NT2/D1 (cell line): ENCODE results near the gene SLC2A13.
"Not testable (repeated sequence)": the region's sequence is repeated elsewhere in the genome, so short reads cannot be mapped to it uniquely, and the experiment has no call there.

Source experiments
- DNase-seq: peaks from one replicate; pipeline ENCODE4 v3.0.0-alpha.2; 2011; ENCODE audit warnings: low read depth, low spot score
- H3K27me3 ChIP-seq: 2 replicates; pipeline ENCODE4 v1.6.0; 2011; ENCODE audit warnings: mild to moderate bottlenecking; ENCODE audit not compliant: insufficient read length, insufficient read depth
- H3K36me3 ChIP-seq: 2 replicates; pipeline ENCODE4 v1.6.1; 2011; ENCODE audit warnings: mild to moderate bottlenecking, low read length, mixed read lengths; ENCODE audit not compliant: insufficient read depth, insufficient read length
- H3K4me1 ChIP-seq: 2 replicates; pipeline ENCODE4 v1.5.1; 2011; ENCODE audit not compliant: insufficient read depth, insufficient read length
- H3K4me3 ChIP-seq: 2 replicates; pipeline ENCODE4 v1.5.1; 2011; ENCODE audit warnings: low read depth; ENCODE audit not compliant: insufficient read length
- H3K9ac ChIP-seq: 2 replicates; pipeline ENCODE4 v1.6.0; 2011; ENCODE audit warnings: low read depth; ENCODE audit not compliant: insufficient read length
- H3K9me3 ChIP-seq: 2 replicates; pipeline ENCODE4 v1.5.1; 2011; ENCODE audit warnings: mild to moderate bottlenecking, low read length; ENCODE audit not compliant: insufficient read depth
- SUZ12 ChIP-seq: IDR thresholded peaks from 2 replicates; pipeline ENCODE4 v1.6.1; 2011; ENCODE audit not compliant: insufficient read length, insufficient read depth; ENCODE audit errors: extremely low read depth
- YY1 ChIP-seq: IDR thresholded peaks from 2 replicates; pipeline ENCODE4 v1.6.1; 2011; ENCODE audit not compliant: insufficient read length, insufficient read depth
- ZNF274 ChIP-seq: IDR thresholded peaks from 2 replicates; pipeline ENCODE4 v1.6.1; 2011; ENCODE audit warnings: mild to moderate bottlenecking, low read depth, low read length

The SLC2A13 gene

GRCh38 chr12:39792938-39793337 is 312.9 kb downstream of the SLC2A13 start:
- Histone ChIP-seq H3K9ac (no peak overlapping the region), H3K9me3 (no peaks in the 10 kb centered on the region), H3K27me3 (no peaks in the 10 kb centered on the region), H3K4me3 (no peak overlapping the region), H3K36me3 (no peaks in the 10 kb centered on the region), H3K4me1 (no peaks in the 10 kb centered on the region)
- DNase-seq = no peak
- TF ChIP-seq YY1 (no peak), ZNF274 (no peak), SUZ12 (no peak)

GRCh38 chr12:39788239-39788638 is 317.6 kb downstream of the SLC2A13 start:
- no peak overlapping the region for H3K4me3 ChIP-seq
- H3K36me3 ChIP-seq = no peaks in the 10 kb centered on the region
- H3K4me1 ChIP-seq = no peaks in the 10 kb centered on the region
- H3K9ac ChIP-seq = no peak overlapping the region
- H3K9me3 ChIP-seq = no peaks in the 10 kb centered on the region
- TF ChIP-seq SUZ12 (no peak), YY1 (no peak), ZNF274 (no peak)
- H3K27me3 ChIP-seq = no peaks in the 10 kb centered on the region
- DNase-seq = no peak

- not testable (repeated sequence) for DNase-seq, H3K27me3 ChIP-seq, H3K9me3 ChIP-seq, H3K4me3 ChIP-seq, H3K9ac ChIP-seq, H3K4me1 ChIP-seq, H3K36me3 ChIP-seq
These were observed 320.1 kb downstream of the SLC2A13 start for GRCh38 chr12:39785814-39786213.

- Histone ChIP-seq H3K27me3 (no peaks in the 10 kb centered on the region), H3K4me1 (no peaks in the 10 kb centered on the region), H3K4me3 (no peak overlapping the region), H3K9ac (no peak overlapping the region), H3K36me3 (no peaks in the 10 kb centered on the region), H3K9me3 (no peaks in the 10 kb centered on the region)
- DNase-seq = no peak
- no peak for TF ChIP-seq YY1
- no peak for TF ChIP-seq SUZ12
- TF ChIP-seq ZNF274 = no peak
These were observed 323.8 kb downstream of the SLC2A13 start for GRCh38 chr12:39782026-39782545.

- Histone ChIP-seq H3K9me3 (no peaks in the 10 kb centered on the region), H3K27me3 (no peaks in the 10 kb centered on the region), H3K4me1 (no peaks in the 10 kb centered on the region), H3K36me3 (no peaks in the 10 kb centered on the region), H3K9ac (no peak overlapping the region), H3K4me3 (no peak overlapping the region)
- no peak for DNase-seq
- TF ChIP-seq SUZ12 = no peak
- no peak for TF ChIP-seq YY1
- no peak for TF ChIP-seq ZNF274
These were observed 324.9 kb downstream of the SLC2A13 start for GRCh38 chr12:39780913-39781446.

GRCh38 chr12:39780411-39780912 is 325.4 kb downstream of the SLC2A13 start:
- Histone ChIP-seq H3K9ac (no peak overlapping the region), H3K4me1 (no peaks in the 10 kb centered on the region), H3K9me3 (no peaks in the 10 kb centered on the region), H3K4me3 (no peak overlapping the region), H3K36me3 (no peaks in the 10 kb centered on the region), H3K27me3 (no peaks in the 10 kb centered on the region)
- no peak for DNase-seq
- no peak for TF ChIP-seq YY1
- no peak for TF ChIP-seq ZNF274
- no peak for TF ChIP-seq SUZ12

GRCh38 chr12:39779768-39780340 is 326.0 kb downstream of the SLC2A13 start:
- no peak for DNase-seq
- Histone ChIP-seq H3K4me3 (no peak overlapping the region), H3K4me1 (no peaks in the 10 kb centered on the region), H3K9me3 (no peaks in the 10 kb centered on the region), H3K36me3 (no peaks in the 10 kb centered on the region), H3K9ac (no peak overlapping the region), H3K27me3 (no peaks in the 10 kb centered on the region)
- TF ChIP-seq ZNF274 (no peak), YY1 (no peak), SUZ12 (no peak)
